GM23338 (cell line): ENCODE measurements around the gene CORO2A. TPM values are rescaled to one million over a fixed set of nuclear protein-coding genes. Genes with fewer than 3 reads are reported as not detected.
A peak's percentile ranks its signal among the peaks of the same experiment; 100 is the strongest.

ENCODE experiments used
- ATAC-seq: fragments of 200-7000 bp; cut with Tn5 transposase; 3 replicates; pipeline ENCODE4 v1.9.1; 2020
- DNase-seq: peaks from one replicate; pipeline ENCODE4 v3.0.0-alpha.2; 2015; ENCODE audit warnings: low spot score
- H2AFZ ChIP-seq: fragments of 200-600 bp; sonication (generic); 2 replicates; pipeline ENCODE4 v1.8.0; 2016; ENCODE audit warnings: antibody characterized with exemption, mild to moderate bottlenecking, moderate library complexity
- H3F3A ChIP-seq: fragments of 200-600 bp; sonication (generic); replicated peaks from 2 replicates; pipeline ENCODE4 v1.8.0; 2017; ENCODE audit warnings: antibody characterized with exemption, mixed run types, low read depth
- H3K27ac ChIP-seq: fragments of 200-600 bp; sonication (generic); 2 replicates; pipeline ENCODE4 v1.6.1; 2016; ENCODE audit warnings: low read depth
- H3K27me3 ChIP-seq: fragments of 200-600 bp; sonication (generic); 2 replicates; pipeline ENCODE4 v1.8.0; 2016; ENCODE audit warnings: mild to moderate bottlenecking, mixed run types, moderate library complexity; ENCODE audit not compliant: insufficient read depth
- H3K36me3 ChIP-seq: fragments of 200-600 bp; sonication (generic); 2 replicates; pipeline ENCODE4 v1.8.0; 2016; ENCODE audit warnings: mild to moderate bottlenecking; ENCODE audit not compliant: insufficient read depth
- H3K4me1 ChIP-seq: fragments of 200-600 bp; sonication (generic); 2 replicates; pipeline ENCODE4 v1.8.0; 2016; ENCODE audit warnings: mild to moderate bottlenecking, moderate library complexity; ENCODE audit not compliant: insufficient read depth
- H3K4me2 ChIP-seq: fragments of 200-600 bp; sonication (generic); 2 replicates; pipeline ENCODE4 v1.7.1; 2017; ENCODE audit warnings: mixed run types
- H3K4me3 ChIP-seq: fragments of 200-600 bp; sonication (generic); 2 replicates; pipeline ENCODE4 v1.6.1; 2016; ENCODE audit warnings: mixed run types
- H3K79me2 ChIP-seq: fragments of 200-600 bp; sonication (generic); replicated peaks from 2 replicates; pipeline ENCODE4 v1.8.0; 2017; ENCODE audit warnings: mild to moderate bottlenecking; ENCODE audit not compliant: insufficient read depth
- H3K9me2 ChIP-seq: fragments of 200-600 bp; sonication (generic); 2 replicates; pipeline ENCODE4 v1.8.0; 2017; ENCODE audit not compliant: insufficient read depth
- H4K20me1 ChIP-seq: fragments of 200-600 bp; sonication (generic); replicated peaks from 2 replicates; pipeline ENCODE4 v1.8.0; 2017; ENCODE audit warnings: mild to moderate bottlenecking; ENCODE audit not compliant: insufficient read depth
- H3K27ac Mint-ChIP-seq: 2 replicates; pipeline ENCODE4 v1.8.0; 2020; ENCODE audit warnings: inconsistent platforms, mild to moderate bottlenecking, moderate library complexity, mixed read lengths
- H3K27me3 Mint-ChIP-seq: 3 replicates; pipeline ENCODE4 v1.8.0; 2022; ENCODE audit warnings: low read depth, mild to moderate bottlenecking, moderate library complexity, mixed read lengths, inconsistent platforms; ENCODE audit not compliant: insufficient read depth, poor library complexity
- H3K36me3 Mint-ChIP-seq: 3 replicates; pipeline ENCODE4 v1.8.0; 2021; ENCODE audit warnings: low read depth, mild to moderate bottlenecking, inconsistent platforms, moderate library complexity, mixed read lengths
- H3K4me1 Mint-ChIP-seq: 3 replicates; pipeline ENCODE4 v1.8.0; 2020; ENCODE audit warnings: mild to moderate bottlenecking, inconsistent platforms, mixed read lengths
- H3K4me3 Mint-ChIP-seq: 3 replicates; pipeline ENCODE4 v1.8.0; 2021; ENCODE audit warnings: moderate library complexity, mild to moderate bottlenecking, inconsistent platforms, mixed read lengths
- H3K9me3 Mint-ChIP-seq: 3 replicates; pipeline ENCODE4 v1.8.0; 2020; ENCODE audit warnings: moderate library complexity, mild to moderate bottlenecking, inconsistent platforms, mixed read lengths
- CREB1 ChIP-seq: fragments of 250-450 bp; sonication (Bioruptor Pico); IDR thresholded peaks from 2 replicates; pipeline ENCODE4 v1.5.0; 2020; ENCODE audit warnings: low read depth, mild to moderate bottlenecking, moderate library complexity
- ETS1 ChIP-seq: IDR thresholded peaks from 2 replicates; pipeline ENCODE4 v1.6.1; 2016; ENCODE audit warnings: antibody characterized with exemption
- JUNB ChIP-seq: IDR thresholded peaks from one replicate; pipeline ENCODE4 v1.6.1; 2016; ENCODE audit warnings: antibody characterized with exemption; ENCODE audit not compliant: unreplicated experiment
- NANOG ChIP-seq: IDR thresholded peaks from 2 replicates; pipeline ENCODE4 v1.6.1; 2016; ENCODE audit warnings: antibody characterized with exemption, borderline replicate concordance
- REST ChIP-seq: IDR thresholded peaks from one replicate; pipeline ENCODE4 v1.6.1; 2018; ENCODE audit warnings: antibody characterized with exemption; ENCODE audit not compliant: unreplicated experiment
- STAT1 ChIP-seq: IDR thresholded peaks from one replicate; pipeline ENCODE4 v1.6.1; 2016; ENCODE audit warnings: antibody characterized with exemption; ENCODE audit not compliant: unreplicated experiment
- ZNF331 ChIP-seq: fragments of 250-450 bp; sonication (Bioruptor Pico); IDR thresholded peaks from 2 replicates; pipeline ENCODE4 v1.5.0; 2020; ENCODE audit warnings: low read depth, mild to moderate bottlenecking, moderate library complexity
- polyA plus RNA-seq: library from polyadenylated mRNA; unstranded; fragments of >200 nt; fragmentation: Nextera tagmentation; extraction: Ambion mirVana; gene quantifications from 2 replicates; pipeline ENCODE4 v1.2.1, GENCODE V29; 2016
- total RNA-seq: library from RNA; depleted of rRNA; stranded (reverse); fragments of >200 nt; shearing (Covaris generic); gene quantifications from 2 replicates; pipeline ENCODE4 v1.2.3, GENCODE V29; 2014
- TF ChIP-seq, protein P1 (sequence below), 2 experiments: fragments of 200-600 bp in 1 of 2; sonication (generic) in 1 of 2; conservative IDR thresholded peaks; 2 replicates each; pipeline versions ENCODE4 v1.5.1 to v1.6.1; 2016 to 2017; ENCODE audit warnings: antibody characterized with exemption in 2 of 2, low read depth in 2 of 2, mild to moderate bottlenecking in 2 of 2, moderate library complexity in 1 of 2
- TF ChIP-seq, protein P2 (sequence below): fragments of 250-450 bp; sonication (Bioruptor Pico); IDR thresholded peaks from 2 replicates; pipeline ENCODE4 v1.5.0; 2020; ENCODE audit warnings: mild to moderate bottlenecking, moderate library complexity

Gene CORO2A
- total and polyA plus RNA-seq, 2 experiments from 2014 or later, result 12.9 to 27.6 TPM

DNA sequence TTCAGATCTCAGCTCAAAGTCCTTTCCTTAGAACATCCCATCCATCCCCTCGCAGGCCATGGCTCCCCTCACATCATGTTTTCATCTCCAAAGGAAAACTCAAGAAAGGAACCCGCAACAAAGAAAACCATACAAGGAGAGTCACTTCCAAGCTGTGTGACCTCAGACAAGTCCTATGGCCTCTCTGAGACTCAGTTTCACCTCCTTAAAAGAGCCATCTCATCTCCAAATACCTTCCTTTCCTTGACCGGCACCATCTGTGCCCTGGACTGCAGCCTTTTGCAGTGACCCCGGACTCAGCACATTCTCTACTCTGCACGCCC, 10.7 kb downstream of the CORO2A start:
- H4K20me1 ChIP-seq, result peaks cover 3% of the 10 kb centered on the region; the same call in 1 of the 2 replicates
- Mint-ChIP-seq H3K27me3 (peaks cover 13% of the 10 kb centered on the region), H3K9me3 (no peaks in the 10 kb centered on the region), H3K4me3 (no peak overlapping the region), H3K4me1 (peaks cover 24% of the 10 kb centered on the region), H3K36me3 (no peaks in the 10 kb centered on the region), H3K27ac (peak overlapping the region; percentile 2; the same call in 1 of the 2 replicates)
- peaks cover 39% of the 10 kb centered on the region for H3K79me2 ChIP-seq
- no peaks in the 10 kb centered on the region for H3K27me3 ChIP-seq
- no peak overlapping the region for H3K4me3 ChIP-seq
- H3F3A ChIP-seq, result no peaks in the 10 kb centered on the region
- no peaks in the 10 kb centered on the region; the same call in 1 of the 2 replicates for H3K36me3 ChIP-seq
- H3K27ac ChIP-seq, result no peak overlapping the region
- no peak overlapping the region for H2AFZ ChIP-seq
- no peak overlapping the region for H3K4me2 ChIP-seq
- ATAC-seq, result no peak
- peaks cover 4% of the 10 kb centered on the region for H3K4me1 ChIP-seq
- TF ChIP-seq JUNB (no peak), ZNF331 (CRISPR knock-in tag) (no peak)
- H3K9me2 ChIP-seq, result no peaks in the 10 kb centered on the region
- DNase-seq, result no peak

GRCh38 chr9:98180996-98181395, 11.4 kb downstream of the CORO2A start:
- H3K4me3 ChIP-seq, result no peak overlapping the region
- Mint-ChIP-seq H3K27me3 (peaks cover 15% of the 10 kb centered on the region), H3K4me3 (no peak overlapping the region), H3K27ac (no peak overlapping the region), H3K9me3 (no peaks in the 10 kb centered on the region), H3K4me1 (peaks cover 31% of the 10 kb centered on the region), H3K36me3 (no peaks in the 10 kb centered on the region)
- H3K27ac ChIP-seq, result no peak overlapping the region
- no peaks in the 10 kb centered on the region; the same call in 1 of the 2 replicates for H3K36me3 ChIP-seq
- no peaks in the 10 kb centered on the region for H3K9me2 ChIP-seq
- DNase-seq, result no peak
- no peak overlapping the region for H3K4me2 ChIP-seq
- peaks cover 3% of the 10 kb centered on the region; the same call in 1 of the 2 replicates for H4K20me1 ChIP-seq
- no peak overlapping the region for H2AFZ ChIP-seq
- H3F3A ChIP-seq, result no peaks in the 10 kb centered on the region
- peaks cover 35% of the 10 kb centered on the region for H3K79me2 ChIP-seq
- peaks cover 4% of the 10 kb centered on the region for H3K4me1 ChIP-seq
- H3K27me3 ChIP-seq, result no peaks in the 10 kb centered on the region
- ATAC-seq, result no peak
- TF ChIP-seq JUNB (no peak), CREB1 (CRISPR knock-in tag) (no peak), ETS1 (no peak), NANOG (no peak), STAT1 (no peak), ZNF331 (CRISPR knock-in tag) (no peak), REST (no peak)
- TF ChIP-seq, protein P1, sequence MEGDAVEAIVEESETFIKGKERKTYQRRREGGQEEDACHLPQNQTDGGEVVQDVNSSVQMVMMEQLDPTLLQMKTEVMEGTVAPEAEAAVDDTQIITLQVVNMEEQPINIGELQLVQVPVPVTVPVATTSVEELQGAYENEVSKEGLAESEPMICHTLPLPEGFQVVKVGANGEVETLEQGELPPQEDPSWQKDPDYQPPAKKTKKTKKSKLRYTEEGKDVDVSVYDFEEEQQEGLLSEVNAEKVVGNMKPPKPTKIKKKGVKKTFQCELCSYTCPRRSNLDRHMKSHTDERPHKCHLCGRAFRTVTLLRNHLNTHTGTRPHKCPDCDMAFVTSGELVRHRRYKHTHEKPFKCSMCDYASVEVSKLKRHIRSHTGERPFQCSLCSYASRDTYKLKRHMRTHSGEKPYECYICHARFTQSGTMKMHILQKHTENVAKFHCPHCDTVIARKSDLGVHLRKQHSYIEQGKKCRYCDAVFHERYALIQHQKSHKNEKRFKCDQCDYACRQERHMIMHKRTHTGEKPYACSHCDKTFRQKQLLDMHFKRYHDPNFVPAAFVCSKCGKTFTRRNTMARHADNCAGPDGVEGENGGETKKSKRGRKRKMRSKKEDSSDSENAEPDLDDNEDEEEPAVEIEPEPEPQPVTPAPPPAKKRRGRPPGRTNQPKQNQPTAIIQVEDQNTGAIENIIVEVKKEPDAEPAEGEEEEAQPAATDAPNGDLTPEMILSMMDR (conservative IDR thresholded peaks at IDR 0.05; ENCODE audit: low read depth in 2 of 2), result no peak
- TF ChIP-seq, protein P2, sequence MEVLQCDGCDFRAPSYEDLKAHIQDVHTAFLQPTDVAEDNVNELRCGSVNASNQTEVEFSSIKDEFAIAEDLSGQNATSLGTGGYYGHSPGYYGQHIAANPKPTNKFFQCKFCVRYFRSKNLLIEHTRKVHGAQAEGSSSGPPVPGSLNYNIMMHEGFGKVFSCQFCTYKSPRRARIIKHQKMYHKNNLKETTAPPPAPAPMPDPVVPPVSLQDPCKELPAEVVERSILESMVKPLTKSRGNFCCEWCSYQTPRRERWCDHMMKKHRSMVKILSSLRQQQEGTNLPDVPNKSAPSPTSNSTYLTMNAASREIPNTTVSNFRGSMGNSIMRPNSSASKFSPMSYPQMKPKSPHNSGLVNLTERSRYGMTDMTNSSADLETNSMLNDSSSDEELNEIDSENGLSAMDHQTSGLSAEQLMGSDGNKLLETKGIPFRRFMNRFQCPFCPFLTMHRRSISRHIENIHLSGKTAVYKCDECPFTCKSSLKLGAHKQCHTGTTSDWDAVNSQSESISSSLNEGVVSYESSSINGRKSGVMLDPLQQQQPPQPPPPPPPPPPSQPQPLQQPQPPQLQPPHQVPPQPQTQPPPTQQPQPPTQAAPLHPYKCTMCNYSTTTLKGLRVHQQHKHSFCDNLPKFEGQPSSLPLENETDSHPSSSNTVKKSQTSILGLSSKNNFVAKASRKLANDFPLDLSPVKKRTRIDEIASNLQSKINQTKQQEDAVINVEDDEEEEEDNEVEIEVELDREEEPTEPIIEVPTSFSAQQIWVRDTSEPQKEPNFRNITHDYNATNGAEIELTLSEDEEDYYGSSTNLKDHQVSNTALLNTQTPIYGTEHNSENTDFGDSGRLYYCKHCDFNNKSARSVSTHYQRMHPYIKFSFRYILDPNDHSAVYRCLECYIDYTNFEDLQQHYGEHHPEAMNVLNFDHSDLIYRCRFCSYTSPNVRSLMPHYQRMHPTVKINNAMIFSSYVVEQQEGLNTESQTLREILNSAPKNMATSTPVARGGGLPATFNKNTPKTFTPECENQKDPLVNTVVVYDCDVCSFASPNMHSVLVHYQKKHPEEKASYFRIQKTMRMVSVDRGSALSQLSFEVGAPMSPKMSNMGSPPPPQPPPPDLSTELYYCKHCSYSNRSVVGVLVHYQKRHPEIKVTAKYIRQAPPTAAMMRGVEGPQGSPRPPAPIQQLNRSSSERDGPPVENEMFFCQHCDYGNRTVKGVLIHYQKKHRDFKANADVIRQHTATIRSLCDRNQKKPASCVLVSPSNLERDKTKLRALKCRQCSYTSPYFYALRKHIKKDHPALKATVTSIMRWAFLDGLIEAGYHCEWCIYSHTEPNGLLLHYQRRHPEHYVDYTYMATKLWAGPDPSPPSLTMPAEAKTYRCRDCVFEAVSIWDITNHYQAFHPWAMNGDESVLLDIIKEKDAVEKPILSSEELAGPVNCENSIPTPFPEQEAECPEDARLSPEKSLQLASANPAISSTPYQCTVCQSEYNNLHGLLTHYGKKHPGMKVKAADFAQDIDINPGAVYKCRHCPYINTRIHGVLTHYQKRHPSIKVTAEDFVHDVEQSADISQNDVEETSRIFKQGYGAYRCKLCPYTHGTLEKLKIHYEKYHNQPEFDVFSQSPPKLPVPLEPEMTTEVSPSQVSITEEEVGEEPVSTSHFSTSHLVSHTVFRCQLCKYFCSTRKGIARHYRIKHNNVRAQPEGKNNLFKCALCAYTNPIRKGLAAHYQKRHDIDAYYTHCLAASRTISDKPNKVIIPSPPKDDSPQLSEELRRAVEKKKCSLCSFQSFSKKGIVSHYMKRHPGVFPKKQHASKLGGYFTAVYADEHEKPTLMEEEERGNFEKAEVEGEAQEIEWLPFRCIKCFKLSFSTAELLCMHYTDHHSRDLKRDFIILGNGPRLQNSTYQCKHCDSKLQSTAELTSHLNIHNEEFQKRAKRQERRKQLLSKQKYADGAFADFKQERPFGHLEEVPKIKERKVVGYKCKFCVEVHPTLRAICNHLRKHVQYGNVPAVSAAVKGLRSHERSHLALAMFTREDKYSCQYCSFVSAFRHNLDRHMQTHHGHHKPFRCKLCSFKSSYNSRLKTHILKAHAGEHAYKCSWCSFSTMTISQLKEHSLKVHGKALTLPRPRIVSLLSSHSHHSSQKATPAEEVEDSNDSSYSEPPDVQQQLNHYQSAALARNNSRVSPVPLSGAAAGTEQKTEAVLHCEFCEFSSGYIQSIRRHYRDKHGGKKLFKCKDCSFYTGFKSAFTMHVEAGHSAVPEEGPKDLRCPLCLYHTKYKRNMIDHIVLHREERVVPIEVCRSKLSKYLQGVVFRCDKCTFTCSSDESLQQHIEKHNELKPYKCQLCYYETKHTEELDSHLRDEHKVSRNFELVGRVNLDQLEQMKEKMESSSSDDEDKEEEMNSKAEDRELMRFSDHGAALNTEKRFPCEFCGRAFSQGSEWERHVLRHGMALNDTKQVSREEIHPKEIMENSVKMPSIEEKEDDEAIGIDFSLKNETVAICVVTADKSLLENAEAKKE (CRISPR knock-in tag), result no peak
